Measurements from ENCODE around the gene TCAIM.
"Not testable (repeated sequence)": the region's sequence is repeated elsewhere in the genome, so short reads cannot be mapped to it uniquely, and the experiment has no call there.

Gene TCAIM

DNA sequence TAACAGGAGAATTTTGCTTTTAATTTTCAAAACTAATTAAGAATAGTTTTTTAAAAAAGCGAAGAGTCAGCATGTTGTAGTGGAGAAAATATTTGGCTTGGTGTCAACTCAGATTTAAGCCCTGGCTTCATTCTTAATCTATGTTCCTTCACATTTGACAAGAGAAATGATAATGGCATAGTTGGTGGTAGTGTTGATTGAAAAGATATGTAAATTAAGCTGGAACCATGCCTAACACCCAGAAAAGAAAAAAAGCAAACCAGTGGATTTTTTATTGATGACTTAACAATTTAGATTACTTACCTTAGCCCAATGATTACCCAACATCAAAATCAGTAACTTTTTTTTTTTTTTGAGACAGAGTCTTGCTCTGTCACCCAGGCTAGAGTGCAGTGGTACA lies 27.4 kb downstream of the TCAIM start:
- FAIRE-seq = no peak
- no peak for TF ChIP-seq POLR2A (IDR thresholded peaks at IDR 0.05; ENCODE audit: low read depth, low read length)
- no peak for DNase-seq (ENCODE audit: insufficient read length, low spot score)

GRCh38 chr3:44375450-44375849 lies 36.9 kb downstream of the TCAIM start:
- FAIRE-seq (no peak), DNase-seq (ENCODE audit: insufficient read length, low spot score) (no peak)
- no peak for TF ChIP-seq POLR2A (IDR thresholded peaks at IDR 0.05; ENCODE audit: low read depth, low read length)

GRCh38 chr3:44387404-44387803 lies 48.8 kb downstream of the TCAIM start:
- FAIRE-seq = no peak
- TF ChIP-seq POLR2A (IDR thresholded peaks at IDR 0.05; ENCODE audit: low read depth, low read length) = no peak
- DNase-seq (ENCODE audit: insufficient read length, low spot score) = no peak

GRCh38 chr3:44392489-44392888 lies 53.9 kb downstream of the TCAIM start:
- TF ChIP-seq POLR2A (IDR thresholded peaks at IDR 0.05; ENCODE audit: low read depth, low read length) = no peak
- no peak for DNase-seq (ENCODE audit: insufficient read length, low spot score)
- FAIRE-seq = no peak

GRCh38 chr3:44395714-44396113 lies 57.1 kb downstream of the TCAIM start:
- no peak for TF ChIP-seq POLR2A (IDR thresholded peaks at IDR 0.05; ENCODE audit: low read depth, low read length)
- DNase-seq (ENCODE audit: insufficient read length, low spot score) (no peak), FAIRE-seq (no peak)

- TF ChIP-seq POLR2A (IDR thresholded peaks at IDR 0.05; ENCODE audit: low read depth, low read length) = no peak
- DNase-seq (ENCODE audit: insufficient read length, low spot score) (no peak), FAIRE-seq (no peak)
Measured at GRCh38 chr3:44396200-44397171, 57.9 kb downstream of the TCAIM start.

DNA sequence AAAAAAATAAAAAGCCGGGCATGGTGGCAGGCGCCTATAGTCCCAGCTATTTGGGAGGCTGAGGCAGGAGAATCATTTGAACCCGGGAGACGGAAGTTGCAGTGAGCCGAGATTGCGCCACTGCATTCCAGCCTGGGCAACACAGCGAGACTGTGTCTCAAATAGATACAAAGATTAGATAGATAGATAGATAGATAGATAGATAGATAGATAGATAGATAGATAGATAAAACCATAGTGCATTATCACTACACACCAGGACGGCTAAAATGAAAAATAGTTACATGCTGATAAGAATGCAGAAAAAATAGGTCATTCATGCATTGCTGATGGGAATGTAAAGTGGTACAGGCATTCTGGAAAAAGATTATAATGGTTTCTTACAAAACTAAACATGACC lies 59.7 kb downstream of the TCAIM start:
- FAIRE-seq; DNase-seq (ENCODE audit: insufficient read length, low spot score): not testable (repeated sequence)

DNA sequence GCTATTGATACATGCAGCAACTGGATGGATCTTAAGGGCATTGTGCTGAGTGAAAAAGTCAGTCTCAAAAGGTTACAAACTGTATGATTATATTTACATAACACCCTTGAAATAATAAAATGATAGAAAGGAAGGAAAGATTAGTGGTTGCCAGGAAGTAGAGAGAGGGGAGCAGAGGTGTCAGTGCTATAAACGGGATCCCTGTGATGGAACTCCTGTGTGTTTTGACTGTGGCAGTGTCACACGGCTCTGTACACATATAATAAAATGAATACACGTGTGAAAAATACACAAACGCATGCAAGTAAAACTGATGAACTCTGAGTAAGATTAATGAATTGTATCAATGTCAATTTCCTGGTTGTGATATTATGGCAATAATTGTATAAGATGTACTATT lies 60.3 kb downstream of the TCAIM start:
- no peak for FAIRE-seq
- no peak for TF ChIP-seq POLR2A (IDR thresholded peaks at IDR 0.05; ENCODE audit: low read depth, low read length)
- no peak for DNase-seq (ENCODE audit: insufficient read length, low spot score)

DNA sequence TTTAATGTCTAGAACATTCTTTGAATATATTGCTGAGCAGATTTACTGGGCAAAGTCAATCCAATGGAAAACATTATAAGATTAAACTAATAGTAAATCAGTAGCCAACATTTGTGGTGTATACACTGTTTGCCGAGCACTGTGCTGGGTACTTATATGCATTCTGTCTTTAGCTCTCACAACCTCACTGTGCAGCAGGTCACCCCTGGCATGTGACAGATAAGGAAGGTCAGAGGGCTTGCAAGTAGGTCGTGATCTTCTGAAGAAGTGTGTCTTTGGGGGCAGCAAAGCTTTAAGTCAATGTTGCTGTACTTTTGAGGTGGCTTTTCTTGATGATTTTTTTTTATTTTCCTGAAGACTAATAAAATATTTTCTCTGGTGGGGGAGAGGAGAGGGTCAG lies 62.2 kb downstream of the TCAIM start:
- TF ChIP-seq POLR2A (IDR thresholded peaks at IDR 0.05; ENCODE audit: low read depth, low read length) = no peak
- FAIRE-seq (no peak), DNase-seq (ENCODE audit: insufficient read length, low spot score) (no peak)

- FAIRE-seq = no peak
- no peak for DNase-seq (ENCODE audit: insufficient read length, low spot score)
- TF ChIP-seq POLR2A (IDR thresholded peaks at IDR 0.05; ENCODE audit: low read depth, low read length) = no peak
Measured at GRCh38 chr3:44402548-44402947, 64.0 kb downstream of the TCAIM start.

DNA sequence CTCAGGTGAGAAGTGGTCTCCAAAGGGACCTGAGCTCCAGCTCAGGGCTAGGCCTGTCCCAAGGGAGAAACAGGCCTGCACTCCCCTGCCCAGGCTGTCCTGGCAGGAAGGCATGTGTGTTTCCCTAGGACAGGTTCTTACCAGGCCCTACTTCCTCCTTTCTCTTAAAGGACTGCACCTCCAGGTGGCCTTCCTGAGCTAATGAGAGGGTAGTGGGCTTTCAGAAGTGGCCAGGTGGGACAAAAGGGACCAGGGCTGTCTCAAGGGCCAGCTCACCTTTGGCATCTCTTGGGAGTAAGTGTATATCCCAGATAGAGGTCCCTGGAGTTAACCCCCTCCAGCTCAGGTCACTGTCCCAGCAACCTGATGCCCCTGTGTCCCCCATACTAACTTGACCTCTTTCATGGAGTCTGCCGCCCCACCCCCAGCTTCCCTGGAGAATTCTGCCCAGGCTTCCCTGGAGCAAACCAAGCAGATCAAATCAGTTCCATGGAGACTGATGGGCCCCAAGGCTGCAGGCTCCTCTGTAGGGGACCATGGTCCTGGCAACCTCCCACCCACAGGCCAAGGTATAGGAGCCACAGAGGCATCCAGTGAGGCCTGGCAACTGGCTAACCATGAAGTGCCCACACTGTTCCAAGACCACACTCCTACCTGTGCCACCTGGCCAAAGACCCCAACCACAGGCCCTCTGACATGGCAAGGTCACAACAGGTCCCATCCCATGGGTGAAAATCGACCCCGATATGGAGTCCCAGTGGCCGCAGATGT lies 71.3 kb downstream of the TCAIM start:
- FAIRE-seq (no peak), DNase-seq (ENCODE audit: insufficient read length, low spot score) (no peak)
- TF ChIP-seq POLR2A (IDR thresholded peaks at IDR 0.05; ENCODE audit: low read depth, low read length) = no peak

DNA sequence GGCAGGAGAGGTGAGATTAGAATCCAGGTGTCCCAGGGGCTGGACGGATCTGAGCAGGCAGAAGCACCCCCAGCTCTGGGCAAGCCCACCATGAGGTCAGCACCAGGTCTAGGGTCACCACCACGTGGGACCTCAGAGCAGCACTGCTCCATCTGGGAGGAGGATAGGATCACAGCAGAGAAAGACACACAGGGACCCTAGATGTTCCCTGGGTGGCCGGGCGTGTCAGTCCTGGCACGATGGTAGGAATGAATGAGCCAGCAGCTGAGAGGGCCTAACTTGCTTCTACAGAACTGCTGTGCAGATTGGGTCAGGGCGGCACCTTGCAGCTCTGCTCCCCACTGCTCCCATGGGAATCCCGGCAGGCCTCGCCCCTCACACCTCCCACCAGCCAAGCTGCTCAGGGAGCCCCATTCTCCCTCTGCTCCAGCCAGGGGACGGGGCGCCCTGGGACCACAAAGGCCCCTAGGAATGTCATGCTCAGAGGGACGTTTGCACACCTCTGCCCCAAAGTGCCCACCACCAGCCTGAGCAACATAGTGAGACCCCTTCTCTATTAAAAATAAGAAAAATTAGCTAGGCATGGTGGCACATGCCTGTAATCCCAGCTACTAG lies 72.6 kb downstream of the TCAIM start:
- FAIRE-seq (no peak), DNase-seq (ENCODE audit: insufficient read length, low spot score) (no peak)
- TF ChIP-seq POLR2A (IDR thresholded peaks at IDR 0.05; ENCODE audit: low read depth, low read length) = no peak

GRCh38 chr3:44412365-44412764 lies 73.8 kb downstream of the TCAIM start:
- no peak for TF ChIP-seq POLR2A (IDR thresholded peaks at IDR 0.05; ENCODE audit: low read depth, low read length)
- DNase-seq (ENCODE audit: insufficient read length, low spot score) (no peak), FAIRE-seq (no peak)

- FAIRE-seq (no peak), DNase-seq (ENCODE audit: insufficient read length, low spot score) (no peak)
- no peak for TF ChIP-seq POLR2A (IDR thresholded peaks at IDR 0.05; ENCODE audit: low read depth, low read length)
Measured at GRCh38 chr3:44414517-44415090, 76.0 kb downstream of the TCAIM start.
